Activated naive CD8-positive, alpha-beta T cell treated with anti-CD3 and anti-CD28 coated beads, Interleukin-2, amount 50 U/mL, for 16 hours (primary cell): ENCODE data around the gene PTPRG.

Experiments
- DNase-seq: peaks from one replicate; pipeline ENCODE4 v3.0.0-alpha.2; 2020; ENCODE audit warnings: low read depth, low spot score

PTPRG gene

DNA sequence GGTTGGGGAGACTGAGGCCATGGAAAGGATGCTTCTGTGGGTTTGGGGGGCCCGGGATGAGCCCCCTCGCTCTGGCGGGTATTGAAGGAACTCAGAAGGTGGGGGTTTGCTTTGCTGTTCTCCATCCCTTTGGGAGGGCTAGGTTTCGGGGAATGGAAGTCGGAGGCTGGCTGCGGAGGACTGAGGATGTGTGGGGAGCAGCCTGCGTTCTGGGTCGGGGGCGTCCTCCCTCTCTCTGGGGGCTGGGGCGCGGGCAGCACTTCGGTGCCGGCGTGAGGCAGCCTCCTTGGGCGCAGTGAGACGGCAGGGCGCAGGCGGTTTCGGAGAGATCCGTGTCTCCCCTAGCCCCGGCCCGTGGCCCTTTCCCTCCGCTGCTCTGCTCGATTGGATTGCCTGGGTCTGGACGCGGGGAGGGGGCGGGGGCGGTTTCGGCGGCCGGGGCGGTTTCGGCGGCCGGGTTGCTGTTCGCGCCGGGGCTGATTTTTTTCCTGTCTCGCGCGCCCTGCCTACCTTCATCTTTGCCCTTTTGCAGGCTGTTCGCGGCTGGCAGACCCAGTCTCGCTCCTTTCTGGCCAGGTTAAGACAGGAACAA, 1.4 kb downstream of the PTPRG start:
- DNase-seq = no peak

DNA sequence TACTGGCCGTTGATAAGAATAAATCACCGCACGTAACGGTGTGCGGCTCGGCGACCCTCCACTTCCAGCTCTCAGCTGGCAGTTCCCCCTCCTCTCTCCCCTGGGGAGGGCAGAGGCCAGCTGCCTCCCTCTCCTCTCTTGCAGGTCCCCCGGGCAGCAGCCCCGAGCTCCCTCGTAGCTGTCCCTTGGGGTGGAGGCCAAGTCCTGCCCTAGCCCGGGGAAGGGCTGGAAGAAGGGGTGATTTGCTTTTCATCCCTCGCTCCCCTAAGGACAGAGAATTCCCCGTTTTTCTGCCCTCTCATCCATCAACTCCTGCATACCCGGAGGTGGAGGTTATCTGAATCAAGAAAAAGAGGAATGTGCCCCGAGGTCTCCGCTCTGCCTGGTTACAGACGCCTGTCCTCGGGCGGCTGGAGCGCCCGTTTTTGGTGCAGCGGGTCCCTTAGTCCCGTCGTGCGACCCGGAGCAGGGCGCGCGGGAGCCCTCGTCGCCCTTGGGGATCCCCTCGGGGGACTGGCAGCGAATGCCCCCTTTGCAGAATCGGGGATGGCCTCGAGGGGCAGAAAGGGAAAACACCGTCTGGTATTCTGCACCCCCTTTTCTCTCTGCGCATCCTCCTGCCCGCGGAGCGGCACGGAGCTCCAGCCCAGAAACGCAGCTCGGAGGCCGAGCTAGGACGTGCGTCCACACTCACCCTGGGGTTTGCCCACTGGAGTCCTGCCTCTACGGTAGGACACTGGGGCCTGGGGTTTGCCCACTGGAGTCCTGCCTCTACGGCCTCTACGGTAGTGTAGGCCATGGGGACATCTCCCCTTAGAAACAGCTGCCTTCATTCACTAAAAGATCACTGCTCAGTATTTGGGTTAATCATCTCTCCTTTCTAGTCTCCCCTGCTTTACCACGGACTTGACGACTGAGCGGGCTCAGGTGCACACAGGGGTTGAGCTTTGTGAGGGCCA, 2.2 kb downstream of the PTPRG start:
- DNase-seq = no peak

DNA sequence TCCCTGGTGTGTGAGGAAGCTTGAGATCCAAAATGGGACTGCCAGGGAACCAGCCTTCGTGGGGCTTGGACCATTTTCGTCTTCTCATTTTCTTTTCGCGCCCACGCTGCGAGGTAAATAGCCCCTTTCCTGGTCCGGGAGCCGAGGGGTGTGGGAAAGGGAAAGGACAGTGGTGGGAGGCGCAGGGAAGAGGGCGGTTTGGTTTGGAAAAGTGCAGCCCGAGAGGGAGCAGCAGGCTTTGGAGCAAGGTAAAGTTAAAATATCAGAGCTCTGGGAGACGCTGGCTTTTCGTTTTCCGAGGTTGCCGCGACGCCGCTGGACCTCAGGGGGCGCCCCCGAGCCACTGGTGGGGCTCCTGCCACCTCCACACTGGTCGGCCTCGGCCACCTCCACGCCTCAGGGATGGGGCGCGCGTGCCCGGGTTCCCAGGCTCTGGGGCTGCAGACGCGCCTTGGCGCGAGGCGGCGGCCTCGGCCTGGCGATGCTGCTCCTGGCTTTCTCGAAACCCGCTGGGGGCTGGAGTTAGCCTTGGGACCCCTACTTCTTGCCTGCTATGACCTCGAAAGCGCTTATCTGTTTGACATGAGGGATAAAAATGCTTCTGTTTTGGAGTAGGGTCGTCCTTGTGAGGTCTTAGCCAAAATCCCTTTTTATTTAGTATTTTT, 3.2 kb downstream of the PTPRG start:
- no peak for DNase-seq

DNA sequence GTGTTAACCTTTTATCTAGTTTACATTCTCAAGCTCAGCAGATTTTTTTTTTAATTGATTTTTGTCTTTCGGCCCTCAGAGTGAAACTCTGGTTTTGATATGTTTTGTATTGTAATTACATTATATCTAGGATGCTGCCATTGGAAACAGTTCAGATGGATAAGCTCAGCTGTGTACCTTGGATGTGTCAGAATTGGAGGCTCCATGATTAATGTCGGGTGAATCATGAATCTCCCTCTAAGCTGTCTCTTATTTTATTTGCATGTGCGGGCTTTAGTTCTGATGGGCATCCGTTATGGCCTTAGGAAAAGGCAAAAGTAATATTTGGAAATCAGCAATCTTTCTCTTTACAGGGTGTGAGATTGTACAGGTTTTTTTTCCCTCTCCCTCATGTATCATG, 4.2 kb downstream of the PTPRG start:
- no peak for DNase-seq

DNA sequence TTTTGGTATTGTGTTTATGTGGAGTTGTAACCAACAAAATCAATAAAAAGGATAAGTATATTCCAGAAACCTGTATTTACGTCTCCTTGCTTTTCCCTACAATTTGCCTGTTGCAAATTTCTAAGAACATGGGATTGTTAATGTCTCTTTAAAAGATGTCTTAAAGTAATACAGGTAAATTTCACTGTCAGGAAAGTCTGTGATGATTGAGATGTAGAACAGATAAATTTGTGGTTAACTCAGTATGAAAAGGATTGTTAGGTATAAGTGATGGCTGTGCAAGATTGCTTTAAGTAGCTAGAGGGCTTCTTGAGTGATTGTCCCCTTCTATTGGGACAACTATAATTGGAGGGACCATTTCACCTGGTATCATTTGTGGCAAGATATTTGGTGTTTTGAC, 6.8 kb downstream of the PTPRG start:
- no peak for DNase-seq

DNA sequence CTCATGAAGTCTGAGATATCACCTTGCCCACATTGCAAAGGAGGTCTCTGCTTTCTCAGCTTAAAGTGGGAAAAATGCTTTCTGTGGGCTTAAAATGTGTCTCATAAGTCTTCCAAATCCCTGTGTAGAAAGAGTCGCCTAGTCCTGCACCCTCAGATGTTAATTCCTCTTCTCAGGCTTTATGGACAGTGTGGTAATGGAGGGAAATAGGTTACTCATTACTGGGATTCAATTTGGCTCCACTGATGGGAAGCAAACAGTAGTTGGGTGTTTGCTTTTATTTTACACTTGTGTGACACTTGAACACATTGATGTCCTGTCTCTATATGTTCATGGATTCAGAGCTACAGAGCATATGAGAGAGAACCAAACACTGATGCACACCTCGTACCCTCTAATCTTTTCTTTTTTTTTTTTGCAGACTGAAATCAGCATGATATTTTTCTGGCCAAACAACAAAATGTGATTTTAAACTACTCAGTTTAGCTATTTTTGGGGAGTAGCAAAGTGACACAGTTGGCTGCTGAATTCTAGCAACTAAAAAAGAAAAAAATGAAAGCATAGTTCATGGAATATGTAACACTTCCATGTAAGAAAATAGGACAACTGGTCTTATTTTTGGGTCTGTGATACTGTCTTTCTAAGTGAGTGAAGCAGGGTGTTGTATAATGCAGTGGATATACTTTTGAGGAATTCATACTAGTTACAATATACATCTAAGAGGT, 8.6 kb downstream of the PTPRG start:
- DNase-seq = no peak

DNA sequence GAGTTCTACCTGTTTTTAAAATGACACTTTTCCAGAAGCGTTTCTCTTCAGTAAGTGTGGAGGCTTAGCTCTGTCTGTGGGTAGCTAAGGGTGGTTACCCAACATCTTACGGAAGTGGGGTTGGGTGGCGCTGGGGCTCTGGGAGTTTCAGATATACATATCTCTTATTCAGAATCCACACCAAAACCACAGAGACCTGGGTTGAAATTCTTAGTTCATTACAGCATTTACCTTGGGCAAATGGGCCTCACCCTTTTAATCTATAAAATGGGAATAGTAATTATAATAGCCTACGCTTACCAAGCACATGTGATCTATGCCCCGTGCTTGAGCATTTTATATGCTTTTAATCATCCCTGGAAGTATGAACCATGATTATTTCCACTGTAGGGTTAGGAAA, 9.4 kb downstream of the PTPRG start:
- DNase-seq = no peak

DNA sequence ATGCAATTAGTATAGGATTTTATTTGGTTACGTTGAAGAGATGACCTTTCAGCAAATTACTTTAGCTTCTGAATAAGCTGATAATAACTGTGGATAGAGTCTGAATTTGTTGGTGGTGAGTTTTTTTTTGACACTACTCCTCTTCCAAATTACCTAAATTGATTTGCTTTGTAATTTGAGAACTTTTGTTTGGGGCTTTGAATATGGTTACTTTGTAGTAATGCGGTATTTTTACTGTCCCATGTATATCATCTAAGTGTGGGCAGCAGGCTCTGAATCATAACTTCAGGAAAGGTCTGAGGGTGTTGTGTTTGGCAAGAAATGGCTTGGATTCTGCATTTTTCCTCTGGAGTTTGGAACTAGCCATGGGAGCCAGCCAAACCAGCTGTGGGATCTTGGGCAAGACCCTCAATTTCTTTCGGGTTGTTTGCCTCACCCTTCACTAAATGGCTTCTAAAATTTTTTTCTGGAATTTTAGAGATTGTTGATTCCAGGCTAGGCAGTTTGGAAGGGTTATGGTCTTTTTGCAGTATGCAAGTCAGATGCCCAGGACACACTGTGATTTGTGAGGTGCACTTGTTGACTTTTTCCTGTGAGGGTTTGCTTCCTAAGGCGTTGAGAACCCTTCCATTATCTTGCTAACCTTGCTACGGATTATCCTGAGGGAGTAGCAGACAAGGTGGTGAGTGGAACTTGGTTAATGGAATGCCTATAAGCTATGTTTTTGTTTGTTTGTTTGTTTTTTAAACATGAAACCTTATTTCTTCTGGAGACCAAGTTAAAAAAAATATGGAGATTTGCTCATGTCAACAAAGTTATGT, 10.4 kb downstream of the PTPRG start:
- no peak for DNase-seq

DNA sequence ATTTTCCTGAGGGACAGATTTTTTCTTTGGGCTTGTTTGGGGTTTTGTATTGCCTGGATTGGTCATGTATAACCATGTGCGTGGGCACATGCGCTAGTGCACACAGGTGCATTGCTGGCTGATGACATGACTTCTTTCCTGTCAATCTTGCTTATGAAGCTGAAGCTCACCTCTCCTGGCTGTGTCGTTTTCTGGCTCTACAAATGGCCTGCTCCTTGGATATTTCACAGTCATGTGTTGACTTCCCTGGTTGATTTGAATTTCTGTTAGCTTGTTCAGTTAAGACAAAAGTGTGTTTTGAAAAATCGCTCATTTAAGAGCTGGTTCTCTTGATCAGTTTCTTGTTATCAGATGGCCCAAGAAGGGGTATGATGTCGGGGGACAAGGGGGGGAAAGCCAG, 11.5 kb downstream of the PTPRG start:
- DNase-seq = no peak

DNA sequence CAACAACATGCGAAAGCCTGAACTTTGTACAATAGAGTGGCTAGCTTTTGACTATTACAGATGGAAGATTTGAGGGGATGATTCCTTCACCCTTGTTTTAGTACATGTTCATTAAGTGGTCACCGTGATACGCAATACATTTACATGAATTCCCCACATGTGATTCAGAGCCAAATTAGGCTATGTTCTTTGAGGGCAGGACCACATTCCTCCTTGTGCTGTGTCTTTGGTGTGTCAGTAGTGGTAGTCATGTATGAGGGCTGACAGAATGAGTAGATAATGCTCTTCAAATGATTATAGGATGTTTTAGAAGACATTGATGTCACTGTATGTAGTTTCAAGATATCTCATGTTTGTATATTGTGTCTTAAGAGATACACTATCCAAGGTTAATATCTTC, 12.1 kb downstream of the PTPRG start:
- DNase-seq = no peak

DNA sequence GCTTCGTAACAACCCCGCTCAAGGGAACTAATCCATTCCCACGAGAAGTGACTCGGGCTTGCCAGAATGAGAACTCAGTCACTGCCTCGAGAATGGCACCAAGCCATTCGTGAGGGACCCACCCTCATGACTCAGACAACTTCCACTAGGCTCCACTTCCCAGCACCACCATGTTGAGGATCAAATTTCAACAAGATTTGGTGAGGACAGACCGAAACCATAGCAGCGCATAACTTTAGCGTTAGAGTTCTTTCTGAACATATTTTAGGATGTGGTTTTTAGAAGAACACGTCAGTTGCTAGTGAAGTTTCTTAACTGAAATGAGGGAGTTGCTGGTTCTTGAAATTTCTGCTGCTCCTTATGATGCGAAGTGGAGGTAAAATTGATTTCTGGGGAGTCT, 13.5 kb downstream of the PTPRG start:
- DNase-seq = no peak

DNA sequence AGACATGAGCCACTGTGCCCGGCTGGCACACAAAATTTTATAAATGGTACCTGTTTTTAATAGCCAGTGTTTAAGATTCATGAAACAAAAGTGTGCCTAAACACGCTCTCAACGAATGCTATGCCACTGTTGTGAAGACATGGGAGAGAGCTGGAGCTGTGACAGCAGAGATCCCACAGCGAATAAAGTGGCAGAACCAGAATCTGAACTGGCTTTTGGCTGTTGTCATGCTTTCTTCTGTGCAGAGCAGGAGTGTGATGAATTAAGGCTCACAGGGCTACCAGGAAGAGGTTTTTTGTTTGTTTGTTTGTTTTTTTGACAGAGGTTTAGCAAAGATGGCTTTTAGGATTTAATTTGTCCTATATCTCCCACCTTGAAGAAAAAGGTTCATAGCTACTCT, 14.5 kb downstream of the PTPRG start:
- no peak for DNase-seq

DNA sequence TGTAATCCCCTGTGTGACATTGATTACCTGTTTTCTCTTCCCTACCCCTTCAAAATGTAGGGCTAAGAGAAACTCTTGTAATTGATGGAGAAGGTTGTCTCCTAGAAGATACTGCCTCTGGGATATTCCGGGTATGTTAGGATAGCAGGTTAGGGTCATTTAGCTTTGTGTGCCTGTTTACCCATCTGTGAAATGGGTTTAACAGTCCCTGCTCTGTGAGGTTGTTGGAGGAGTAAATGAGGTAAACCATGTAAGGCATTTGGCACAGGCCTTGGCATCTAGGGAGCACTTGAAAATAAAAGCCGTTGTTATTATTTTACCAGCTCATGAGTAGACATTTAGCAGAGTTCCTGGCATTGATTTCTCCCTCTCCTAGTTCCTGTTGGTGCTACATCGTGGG, 16.4 kb downstream of the PTPRG start:
- DNase-seq = no peak

DNA sequence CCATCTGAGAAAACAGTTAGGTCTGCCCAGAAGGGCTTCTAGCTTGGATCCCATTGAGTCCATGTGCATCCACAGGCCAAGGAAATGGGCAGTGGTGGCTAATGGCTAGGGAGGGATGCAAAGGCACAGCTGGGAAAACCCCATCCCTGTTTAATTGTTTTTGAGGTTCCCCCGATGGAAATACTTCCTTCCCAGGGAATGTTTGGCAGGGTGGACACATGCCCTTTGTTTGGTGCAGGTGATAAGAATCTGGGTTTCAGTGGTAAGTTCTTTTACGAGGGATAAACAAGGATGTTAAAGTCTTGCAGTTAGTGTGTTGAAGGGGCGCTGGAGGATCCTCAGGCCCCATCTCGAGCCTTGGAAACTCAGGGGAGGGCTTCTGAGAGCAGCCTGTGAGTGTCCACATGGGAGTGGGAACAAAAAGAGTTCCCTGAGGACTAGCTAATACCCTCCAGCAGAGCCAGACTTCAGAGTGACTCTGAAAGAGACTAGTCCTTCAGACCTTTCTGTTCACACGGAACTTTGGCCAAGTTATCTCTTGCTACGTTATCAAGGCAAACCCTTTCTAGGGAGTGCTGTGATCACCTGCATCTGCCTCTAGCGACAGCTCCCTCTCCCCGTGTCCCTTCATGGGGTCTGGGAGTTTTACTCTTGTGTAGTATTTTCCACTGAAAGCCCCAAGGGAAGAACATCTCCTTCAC, 17.4 kb downstream of the PTPRG start:
- DNase-seq = no peak

DNA sequence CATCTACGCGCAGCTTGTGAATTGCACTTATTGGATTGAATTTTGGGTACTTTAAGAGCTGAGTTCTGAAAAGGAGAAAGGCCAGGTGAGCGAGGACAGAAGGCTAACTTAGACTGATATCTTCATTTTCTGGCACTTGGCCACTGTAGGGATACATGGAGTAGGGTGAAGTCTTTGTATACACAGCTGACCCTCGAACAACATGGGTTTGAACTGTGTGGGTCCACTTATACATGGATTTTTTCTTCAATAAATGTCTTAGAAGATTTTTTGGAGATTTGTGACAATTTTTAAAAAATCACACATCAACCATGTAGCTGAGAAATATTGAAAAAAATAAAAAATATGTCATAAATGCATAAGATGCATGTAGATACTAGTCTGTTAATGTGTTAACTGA, 18.3 kb downstream of the PTPRG start:
- no peak for DNase-seq

DNA sequence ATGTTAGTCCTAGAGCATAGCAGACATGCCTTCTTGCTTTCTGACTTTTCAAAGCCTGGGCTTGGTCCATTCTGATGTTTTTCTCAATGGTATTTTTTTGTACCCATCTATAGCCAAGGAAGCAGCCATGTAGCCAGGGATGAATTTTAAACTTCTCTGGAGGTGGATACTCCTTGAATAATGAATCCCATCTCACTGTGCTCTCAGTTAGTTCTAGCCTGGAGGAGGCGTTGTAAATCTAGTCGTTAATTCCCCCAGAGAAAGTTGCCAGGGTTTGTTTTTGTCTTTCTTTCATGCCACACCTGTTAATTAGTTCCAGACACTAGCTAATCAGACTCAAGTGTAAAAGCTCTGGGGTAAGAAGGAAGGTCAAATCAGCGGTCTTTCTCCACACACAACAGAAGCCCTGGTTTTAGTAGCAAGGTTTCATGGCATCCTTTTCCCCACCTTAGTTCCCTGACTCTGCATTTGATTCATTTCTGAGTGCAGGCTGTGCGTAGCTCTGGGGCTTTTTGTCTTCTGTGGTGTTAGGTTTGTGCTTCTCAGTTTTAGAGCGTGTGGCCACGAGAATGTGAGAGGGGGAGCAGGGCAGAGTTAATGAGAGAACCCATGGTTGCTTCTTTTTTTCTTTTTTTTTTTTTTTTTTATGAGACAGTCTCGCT, 19.7 kb downstream of the PTPRG start:
- DNase-seq = no peak

DNA sequence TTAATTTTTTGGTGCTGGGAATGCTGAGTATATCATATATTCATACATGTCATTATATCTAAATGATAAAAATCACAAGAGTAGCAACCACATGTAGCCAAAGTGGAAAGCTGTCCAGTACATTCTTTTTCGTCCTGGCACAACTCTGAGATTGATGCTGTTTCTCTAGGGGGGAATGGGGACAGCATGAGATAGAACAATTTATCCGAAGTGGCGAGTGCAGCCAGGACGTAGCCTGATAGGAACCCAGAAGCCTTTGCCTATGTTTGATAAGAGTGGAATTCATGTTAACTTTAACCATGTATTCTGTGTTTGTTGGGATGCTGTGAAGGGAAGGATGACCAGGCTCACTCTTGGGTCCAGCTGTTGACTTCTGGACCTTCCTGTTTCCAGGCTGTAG, 20.9 kb downstream of the PTPRG start:
- DNase-seq = no peak

DNA sequence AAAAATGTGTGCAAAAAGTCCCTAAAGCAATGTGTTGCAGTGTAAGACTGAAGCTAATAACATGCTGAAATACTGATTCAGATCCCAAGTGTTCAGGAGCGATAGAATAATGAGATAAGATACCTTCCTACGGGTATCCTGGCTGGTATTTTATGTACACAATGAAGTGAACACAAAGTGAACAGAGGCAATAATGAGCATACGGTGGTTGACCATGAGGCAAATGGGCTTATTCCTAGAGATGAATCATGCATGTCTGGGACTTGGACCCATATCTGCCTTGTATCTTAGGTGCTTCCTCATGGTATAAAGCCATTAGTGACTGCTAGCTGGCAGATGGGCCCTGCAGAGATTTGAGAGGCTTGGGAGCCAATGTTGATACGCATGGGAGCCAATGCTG, 21.5 kb downstream of the PTPRG start:
- no peak for DNase-seq

DNA sequence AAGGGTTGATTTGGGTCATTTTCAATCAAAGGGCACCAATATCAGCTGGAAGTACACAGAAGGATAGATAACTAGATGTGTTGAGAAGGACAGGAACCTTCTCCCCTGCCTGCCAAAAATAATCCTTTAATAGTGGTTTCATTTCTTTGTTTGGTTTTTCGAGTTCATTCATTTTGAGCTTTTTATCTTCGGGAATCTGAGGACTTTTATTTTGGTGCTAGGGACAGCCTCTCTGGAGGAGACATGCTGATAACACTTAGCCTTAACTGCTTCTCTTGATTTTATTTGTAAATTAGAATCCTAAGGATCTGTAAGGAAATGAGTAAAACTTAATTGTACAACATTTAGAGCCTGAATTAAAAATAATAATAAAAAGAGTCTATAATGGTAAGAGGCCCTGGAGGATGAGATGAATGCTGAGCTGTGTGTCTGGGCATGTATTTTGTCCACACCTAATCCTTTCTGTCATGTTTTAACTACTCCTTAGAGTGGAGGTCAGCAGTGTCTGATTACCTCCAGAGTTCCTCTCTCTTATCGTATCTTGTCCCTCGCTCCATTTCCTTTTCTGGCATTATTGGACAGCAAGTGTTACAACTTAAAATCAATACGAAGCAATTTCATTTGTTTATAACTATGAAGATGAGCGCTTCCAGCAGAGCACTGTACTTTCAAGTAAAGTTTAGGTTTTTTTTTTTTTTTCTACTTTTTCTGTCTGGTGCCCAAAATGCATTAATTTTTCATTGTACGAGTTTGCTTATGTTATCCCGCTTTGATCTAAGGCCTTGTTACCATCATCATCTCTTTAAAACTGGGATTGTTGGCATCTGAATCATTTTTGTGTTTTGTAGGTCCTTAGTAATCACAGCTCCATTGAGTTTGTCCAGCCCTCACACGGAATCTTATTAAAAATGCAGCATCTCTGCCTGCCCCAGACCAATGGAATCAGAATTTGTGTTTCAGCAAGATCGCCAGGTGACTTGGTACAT, 22.8 kb downstream of the PTPRG start:
- DNase-seq = no peak
